NCI-H2171 (cell line): Measurements from ENCODE around the gene MRGPRX3.
"Not testable (repeated sequence)": the region's sequence is repeated elsewhere in the genome, so short reads cannot be mapped to it uniquely, and the experiment has no call there.

Experiments
- DNase-seq: peaks from one replicate; lab custom pipeline; 2025; lab: John Stamatoyannopoulos, UW

Gene MRGPRX3

DNA sequence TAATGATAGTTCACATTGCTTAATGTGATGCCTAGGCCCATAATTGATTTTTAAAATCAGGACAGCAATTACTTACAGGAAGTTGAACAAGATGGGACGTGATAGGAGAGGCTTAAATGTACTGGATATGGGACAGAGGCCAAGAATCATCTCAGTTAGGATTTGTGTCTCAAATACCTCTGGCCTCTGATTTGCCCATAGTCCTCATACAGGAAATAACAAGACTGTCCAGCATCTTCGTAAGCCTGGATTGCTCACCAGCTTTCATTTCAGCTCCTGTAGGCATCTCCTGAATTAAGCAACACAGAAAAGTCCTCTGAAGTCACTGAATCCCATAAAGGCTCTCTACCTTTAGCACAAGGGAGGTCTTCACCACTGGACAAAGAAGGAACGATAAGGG, at the start of gene MRGPRX3:
Gene MRGPRX3 (plus strand): TSS at position 231 of the 400 bp plus-strand sequence. CDS start 4,632 bp downstream, outside the sequence.
- no peak for DNase-seq

DNA sequence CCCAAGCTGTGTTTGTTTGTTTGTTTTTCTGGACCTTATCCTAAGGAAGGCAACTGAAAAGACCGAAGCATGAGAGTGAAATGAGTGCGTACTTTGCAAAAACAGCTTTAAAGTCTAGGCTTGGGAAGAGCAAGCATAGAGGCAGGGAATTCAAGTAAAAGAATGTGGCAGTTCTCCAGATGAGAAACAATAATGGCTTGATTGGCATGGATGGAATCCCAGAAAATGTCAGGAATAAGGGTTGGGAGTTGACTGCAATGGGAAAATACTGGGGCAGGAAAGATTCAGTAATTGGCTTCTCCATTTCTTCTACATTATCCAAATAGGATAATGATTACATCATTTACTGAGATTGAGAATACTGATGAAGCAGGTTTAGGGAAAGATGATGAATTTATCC, 44.0 kb upstream of the MRGPRX3 start:
- DNase-seq: no peak

DNA sequence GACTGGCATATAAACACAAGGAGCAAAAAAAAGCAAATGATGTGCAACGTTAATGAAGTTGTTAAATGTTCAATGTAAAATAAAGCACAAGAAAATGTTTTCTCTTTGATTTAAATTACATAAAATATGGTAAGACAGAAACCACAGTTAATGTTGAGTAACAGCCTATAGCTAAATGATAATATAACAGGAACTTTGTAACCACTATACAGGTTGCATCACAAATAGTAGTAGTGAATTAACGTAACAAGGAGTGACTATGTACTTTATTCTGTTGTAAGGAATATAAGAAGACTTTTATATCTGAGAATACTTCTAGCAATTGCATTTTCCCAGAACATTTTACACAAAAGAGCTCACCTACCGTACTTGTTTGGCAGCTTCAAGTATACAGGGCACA, 43.4 kb upstream of the MRGPRX3 start:
- no peak for DNase-seq

DNA sequence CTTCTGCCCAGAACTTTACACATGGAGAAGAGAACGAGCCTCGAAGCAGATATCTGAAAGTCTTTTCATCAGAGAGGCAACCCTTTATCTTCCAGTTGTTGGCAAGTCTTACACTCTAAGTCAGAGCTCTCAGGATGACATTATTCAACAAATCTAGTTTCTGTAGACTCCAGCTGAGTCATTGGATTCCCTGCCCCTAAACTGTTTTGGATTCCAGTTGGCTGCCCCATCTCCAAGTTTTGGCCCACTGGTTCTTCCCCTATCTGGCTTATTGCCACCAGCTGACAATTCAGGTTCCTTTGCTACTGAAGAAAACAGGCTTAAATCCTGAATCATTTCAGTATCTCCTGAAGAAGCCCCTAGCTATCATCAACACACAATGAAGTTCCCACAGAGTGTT, 40.6 kb upstream of the MRGPRX3 start:
- DNase-seq: no peak

DNA sequence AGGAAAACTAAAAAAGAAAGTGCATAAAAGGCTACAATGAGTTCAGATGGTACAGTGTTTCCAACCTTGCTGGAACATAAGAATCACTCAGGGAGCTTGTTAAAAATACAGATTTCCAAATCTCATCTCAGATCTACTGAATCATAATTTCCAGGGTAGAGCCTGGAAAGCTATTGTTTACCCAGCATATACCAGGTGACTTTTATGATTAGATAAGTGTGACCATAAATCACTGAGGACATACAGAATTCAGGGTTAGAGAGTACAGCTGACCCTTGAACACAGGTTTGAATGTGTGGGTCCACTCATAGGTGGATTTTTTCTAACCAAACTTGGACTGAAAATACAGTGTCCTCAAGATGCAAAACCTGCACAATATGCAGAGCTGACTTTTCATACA, 38.4 kb upstream of the MRGPRX3 start:
- DNase-seq: no peak

DNA sequence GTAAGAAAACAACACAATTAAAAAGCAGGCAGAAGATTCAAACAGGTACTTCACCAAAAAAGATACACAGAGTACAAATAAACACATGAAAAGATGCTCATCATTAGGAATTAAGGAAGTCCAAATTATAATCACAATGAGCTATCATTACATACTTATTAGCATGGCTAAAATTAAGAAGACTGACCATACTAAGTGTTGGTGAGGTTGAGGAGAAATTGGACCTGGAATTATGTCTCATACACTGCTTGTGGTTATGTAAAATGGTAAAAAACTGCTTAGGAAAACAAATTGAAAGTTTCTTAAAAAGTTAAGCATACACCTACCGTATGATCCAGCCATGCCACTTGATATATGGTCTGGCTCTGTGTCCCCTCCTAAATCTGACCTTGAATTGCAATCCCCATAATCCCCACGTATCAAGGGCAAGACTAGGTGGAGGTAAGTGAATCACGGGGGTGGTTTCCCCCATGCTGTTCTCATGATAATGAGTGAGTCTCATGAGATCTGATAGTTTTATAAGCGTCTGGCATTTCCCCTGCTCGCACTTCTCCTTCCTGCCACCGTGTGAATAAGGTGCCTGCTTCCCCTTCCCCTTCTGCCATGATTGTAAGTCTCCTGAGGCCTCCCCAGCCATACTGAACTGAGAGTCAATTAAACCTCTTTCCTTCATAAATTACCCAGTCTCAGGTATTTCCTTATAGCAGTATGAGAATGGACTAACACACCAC, 31.3 kb upstream of the MRGPRX3 start:
- DNase-seq: no peak

DNA sequence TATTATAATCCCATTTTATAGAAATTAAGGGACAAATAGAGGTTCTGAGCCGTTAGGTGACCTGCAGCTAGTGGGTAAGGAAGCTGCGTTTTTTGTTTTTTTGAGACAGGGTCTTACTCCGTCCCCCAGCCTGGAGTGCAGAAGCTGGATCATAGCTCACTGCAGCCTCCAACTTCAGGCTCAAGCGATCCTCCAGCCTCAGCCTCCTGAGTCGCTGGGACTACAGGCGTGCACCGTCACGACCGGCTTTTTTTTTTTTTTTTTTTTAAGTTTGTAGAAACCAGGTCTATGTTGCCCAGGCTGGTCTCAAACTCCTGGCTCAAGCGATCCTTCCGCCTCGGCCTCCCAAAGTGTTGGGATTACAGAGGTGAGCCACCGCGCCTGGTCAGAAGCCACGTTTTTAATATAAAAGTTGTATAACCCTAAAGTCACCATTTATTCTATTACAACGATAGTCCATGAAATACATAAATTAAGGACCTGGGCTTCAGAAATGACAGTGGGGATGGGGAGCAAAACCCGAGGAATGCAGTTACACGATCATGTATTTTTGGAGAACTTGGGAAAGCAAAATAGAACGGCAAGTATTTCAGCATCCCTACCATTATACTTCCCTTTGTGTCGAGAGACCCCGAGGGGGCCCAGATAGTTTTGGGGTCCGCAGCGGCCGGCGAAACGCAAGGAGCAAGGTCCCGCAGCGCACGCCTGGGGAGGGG, 27.1 kb upstream of the MRGPRX3 start:
- no peak for DNase-seq

DNA sequence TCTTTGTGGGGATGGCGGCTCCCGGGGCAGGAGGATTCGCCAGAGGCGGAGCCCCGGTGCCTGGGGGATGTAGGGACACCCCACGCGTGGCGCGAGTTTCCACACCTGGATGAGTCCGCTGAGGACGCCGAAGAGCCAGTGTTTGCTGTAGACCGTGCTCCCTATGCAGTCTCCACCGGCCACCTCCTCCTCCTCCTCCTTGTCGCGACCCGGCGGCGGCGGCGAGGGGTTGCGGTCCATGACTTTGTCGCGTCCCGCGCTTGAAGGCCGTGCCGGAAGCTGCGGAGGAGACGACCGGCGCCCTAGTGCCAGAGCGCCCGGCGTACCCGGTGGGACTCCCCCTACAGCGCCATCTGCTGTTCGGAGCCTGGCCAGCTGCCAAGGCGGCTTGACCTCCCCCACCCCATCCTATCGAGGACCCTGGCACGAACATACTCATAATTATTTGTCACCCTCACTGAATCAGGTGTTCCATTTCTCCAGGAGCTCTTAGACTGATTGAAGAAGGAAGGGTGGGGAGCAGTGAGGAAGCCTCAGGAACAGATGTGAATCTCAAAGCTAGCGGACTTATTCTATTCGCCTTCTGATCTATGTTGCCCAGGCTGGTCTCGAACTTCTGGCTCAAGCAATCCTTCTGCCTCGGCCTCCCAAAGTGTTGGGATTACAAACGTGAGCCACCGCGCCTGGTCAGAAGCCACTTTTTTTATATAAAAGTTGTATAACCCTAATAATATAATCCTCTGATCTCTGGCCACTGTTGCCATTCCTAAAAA, 26.4 kb upstream of the MRGPRX3 start, which contains the start of gene SAAL1:
Gene SAAL1 (minus strand): TSS at position 281 of the 773 bp plus-strand sequence. CDS start 41 bp downstream, at position 240.
- peak; percentile 65 for DNase-seq

DNA sequence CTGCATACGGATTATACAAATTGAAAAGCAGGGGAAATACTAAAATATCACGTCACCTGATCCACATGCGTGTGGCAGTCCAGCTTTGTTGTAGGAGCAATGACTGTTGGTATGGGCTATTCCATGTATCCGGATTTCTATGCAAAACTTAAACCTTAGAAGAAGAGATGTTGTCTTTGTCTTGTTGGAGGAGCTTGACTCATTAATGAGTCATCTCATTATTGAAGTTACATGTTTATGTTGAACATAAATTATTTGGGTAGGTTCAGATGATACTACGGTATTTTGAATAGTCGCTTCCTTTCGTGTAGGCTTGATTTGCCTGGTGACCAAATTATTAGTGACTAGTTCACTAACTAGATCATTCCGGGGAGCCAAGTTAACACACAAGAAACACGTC, 25.7 kb upstream of the MRGPRX3 start:
- no peak for DNase-seq

DNA sequence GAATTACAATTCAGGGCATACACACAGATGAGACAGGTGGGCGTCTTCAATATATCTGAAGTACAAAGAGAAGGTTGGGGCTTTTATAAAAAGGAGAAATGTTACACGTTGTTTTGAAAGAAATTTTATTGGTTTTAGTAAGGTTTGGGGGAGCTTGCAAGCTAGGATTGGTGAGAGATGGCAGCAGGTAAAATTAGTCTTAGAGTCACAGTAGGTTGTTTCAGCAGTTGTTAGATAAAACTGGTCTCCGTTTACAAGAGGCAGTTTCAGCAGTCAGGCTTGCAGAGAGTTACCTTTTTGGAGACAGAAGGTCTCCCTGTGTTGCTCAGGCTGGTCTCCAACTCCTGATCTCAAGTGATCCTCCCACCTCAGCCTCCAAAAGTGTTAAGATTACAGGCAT, 24.1 kb upstream of the MRGPRX3 start:
- DNase-seq: no peak

DNA sequence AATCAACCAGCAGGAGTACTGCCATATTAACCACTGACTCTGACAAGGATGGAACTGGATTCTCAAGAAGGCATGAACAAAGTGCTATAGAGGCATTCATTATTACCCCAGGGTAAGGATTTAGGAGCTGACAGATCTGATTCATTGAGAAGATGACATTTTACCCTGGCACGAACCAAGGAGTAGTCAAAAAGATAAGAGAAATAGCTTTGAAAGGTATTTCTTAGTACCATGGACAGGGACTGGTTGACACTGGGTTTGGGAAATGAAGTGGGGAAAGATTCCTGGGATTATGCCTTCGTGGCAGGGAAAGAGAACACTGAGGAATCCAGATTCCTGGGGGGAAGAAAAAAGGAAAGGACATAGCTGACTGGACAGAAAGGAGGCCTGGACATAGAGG, 21.4 kb upstream of the MRGPRX3 start:
- no peak for DNase-seq

DNA sequence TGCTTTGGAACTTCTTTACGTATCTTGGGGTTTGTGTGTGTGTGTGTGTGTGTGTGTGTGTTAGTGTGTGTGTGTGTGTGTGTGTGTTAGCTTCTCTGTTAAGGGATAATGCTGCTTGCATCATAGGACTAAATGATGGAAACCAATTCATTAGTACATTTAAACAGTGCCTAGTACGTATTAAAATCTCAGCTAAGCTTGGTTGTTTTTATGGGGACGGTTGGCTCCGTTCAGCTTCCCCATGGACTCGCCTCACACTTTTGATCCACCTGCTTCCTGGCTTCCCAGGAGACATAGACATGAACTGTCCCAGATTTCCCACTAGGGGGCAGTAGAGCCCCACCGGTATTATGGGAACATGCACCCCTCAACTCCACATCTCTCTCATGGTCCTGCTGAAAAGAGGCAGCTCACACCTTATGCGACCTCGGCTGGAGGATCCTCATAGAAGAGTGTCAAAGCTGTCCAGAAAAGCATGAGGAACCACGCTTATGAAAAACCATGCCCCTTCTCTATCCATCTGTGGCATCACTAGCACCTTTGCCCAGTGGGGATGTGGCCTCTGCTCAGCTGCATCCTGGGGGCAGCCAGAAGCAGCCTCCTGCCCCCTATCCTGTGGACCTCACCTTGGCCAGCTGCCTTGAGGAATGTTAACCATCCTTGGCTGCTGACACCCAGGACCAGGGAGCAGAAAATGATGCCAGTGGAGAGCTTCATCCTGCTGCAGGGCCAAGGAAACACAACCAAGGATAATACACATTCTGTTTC, 16.8 kb upstream of the MRGPRX3 start:
- peak; percentile 12 for DNase-seq

DNA sequence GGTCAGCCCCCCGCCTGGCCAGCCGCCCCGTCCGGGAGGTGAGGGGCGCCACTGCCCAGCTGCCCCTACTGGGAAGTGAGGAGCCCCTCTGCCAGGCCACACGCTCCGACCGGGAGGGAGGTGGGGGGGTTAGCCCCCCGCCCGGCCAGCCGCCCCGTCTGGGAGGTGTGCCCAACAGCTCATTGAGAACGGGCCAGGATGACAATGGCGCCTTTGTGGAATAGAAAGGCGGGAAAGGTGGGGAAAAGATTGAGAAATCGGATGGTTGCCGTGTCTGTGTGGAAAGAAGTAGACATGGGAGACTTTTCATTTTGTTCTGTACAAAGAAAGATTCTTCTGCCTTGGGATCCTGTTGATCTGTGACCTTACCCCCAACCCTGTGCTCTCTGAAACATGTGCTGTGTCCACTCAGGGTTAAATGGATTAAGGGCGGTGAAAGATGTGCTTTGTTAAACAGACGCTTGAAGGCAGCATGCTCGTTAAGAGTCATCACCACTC, 11.0 kb upstream of the MRGPRX3 start:
- DNase-seq: not testable (repeated sequence)

DNA sequence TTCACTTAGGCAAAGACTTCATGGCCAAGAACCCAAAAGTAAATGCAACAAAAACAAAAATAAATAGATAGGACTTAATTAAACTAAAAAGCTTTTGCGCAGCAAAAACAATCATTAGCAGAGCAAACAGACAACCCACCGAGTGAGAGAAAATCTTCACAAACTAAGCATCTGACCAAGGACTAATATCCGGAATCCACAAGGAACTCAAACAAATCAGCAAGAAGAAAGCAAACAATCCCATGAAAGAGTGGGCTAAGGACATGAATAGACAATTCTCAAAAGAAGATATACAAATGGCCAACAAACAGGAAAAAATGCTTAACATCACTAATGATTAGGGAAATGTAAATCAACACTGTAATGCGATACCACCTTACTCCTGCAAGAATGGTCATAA, 1.3 kb upstream of the MRGPRX3 start:
- not testable (repeated sequence) for DNase-seq

DNA sequence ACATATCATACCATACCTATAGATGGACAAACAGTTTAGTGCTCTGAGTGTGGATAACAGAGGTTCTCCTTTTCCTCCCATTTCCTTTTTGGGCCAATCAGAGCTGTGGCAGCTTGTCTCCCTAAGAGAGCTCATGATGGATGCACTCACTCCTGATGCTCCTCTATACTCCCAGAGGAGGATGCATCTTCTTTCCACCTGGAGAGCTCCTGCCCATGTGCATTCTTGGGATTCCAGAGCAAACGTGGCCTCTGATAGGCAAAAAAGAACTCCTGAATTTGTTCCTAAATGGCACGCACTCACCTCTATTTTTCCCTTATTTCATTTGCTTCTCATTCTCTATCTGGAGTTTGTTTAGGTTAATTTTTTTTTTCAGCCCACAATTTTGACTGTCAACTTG, 2.9 kb downstream of the MRGPRX3 start:
- no peak for DNase-seq

DNA sequence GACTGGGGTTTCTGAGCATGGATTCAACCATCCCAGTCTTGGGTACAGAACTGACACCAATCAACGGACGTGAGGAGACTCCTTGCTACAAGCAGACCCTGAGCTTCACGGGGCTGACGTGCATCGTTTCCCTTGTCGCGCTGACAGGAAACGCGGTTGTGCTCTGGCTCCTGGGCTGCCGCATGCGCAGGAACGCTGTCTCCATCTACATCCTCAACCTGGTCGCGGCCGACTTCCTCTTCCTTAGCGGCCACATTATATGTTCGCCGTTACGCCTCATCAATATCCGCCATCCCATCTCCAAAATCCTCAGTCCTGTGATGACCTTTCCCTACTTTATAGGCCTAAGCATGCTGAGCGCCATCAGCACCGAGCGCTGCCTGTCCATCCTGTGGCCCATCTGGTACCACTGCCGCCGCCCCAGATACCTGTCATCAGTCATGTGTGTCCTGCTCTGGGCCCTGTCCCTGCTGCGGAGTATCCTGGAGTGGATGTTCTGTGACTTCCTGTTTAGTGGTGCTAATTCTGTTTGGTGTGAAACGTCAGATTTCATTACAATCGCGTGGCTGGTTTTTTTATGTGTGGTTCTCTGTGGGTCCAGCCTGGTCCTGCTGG, 4.9 kb downstream of the MRGPRX3 start:
- DNase-seq: no peak

DNA sequence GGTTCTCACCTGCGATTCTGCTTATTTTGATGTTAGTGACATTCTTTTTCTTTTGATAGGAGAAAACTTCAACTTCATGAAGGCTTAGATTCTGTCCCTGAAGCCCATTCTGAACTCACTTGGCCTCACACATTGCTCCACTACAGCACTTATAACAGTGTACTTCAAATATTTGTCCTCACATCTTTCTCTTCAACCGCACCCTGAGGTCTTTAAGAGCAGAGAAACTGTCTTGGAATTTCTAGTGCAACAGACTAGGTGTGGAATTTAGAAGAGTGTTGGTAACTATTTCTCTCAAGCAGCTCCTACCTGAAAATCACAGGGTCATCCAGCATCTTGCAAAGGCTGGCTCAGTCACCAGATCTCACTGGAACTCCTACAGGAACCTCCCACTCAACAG, 7.8 kb downstream of the MRGPRX3 start:
- DNase-seq: no peak

DNA sequence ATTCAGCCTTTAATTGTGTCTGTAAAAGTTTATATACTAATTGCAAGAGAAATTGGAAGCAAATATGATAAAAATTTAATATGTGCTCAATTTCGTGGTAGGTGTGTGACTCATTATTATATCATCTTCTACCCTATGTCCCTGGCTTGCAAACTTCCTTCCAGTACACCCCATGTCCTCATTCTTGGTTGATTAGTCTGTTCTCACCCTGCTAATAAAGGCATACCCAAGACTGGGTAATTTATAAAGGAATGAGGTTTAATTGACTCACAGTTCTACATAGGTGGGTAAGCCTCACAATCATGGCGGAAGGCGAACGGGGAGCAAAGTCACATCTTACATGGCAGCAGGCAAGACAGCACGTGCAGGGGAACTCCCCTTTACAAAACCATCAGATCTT, 11.9 kb downstream of the MRGPRX3 start:
- no peak for DNase-seq

DNA sequence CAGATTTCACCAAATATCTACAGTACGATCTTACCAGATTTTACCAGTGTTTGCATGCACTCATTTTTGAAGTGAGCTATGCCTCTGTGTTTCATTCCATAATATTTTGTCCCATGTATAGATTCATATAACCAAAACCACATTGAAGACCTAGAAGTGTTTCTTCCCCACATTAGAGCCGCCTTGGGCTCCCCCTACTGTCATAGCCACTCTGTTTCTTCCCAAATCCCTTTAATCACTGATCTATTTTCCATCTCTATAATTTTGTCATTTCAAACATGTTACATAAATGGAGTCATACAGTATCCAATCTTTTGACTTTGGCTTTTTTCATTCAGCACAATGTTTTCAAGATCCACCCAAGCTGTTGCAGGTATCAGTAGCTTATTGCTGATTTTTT, 12.7 kb downstream of the MRGPRX3 start:
- no peak for DNase-seq

DNA sequence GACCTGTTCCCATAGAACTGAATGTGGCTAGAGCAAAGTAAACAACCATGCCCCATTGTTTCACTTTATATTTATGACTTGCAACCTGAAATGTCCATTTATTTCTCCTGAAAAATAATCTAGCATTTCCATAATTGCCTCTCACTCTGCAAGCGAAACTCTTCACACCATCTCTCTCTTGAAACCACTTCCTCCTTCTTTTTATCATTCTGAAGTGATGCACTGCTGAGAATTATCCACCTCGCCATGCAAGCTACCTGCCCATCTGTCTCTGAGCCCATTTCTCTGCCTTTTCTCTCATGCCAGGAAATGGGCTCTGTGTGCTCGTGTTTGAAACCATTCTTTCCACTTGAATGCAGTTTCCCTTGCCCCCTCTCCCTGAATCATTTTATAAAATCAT, 13.5 kb downstream of the MRGPRX3 start:
- no peak for DNase-seq

DNA sequence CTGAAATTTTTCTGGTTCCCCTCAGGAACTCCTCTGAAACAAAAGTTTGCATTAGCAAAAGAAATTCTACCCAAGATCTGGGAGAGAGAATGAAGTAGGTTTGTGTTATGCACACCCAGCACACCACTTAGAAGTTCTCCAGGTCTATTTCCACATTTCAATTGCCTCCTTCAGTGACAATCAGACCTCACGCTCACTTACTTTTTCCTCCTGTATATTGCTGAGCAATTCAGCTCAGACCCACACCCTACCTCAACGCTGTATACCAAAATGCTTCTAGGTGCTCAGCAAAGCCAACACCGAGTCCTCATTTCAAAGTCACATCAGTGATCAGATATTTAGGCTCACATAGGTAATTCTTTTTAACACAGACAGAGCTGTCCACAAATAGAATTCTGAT, 19.2 kb downstream of the MRGPRX3 start:
- no peak for DNase-seq
